HT1080 (cell line): ENCODE results near the gene JPH4. TPM values are rescaled to one million over a fixed set of nuclear protein-coding genes. Genes with fewer than 3 reads are reported as not detected.

Experiments used
- DNase-seq: peaks from one replicate; pipeline ENCODE4 v3.0.0-alpha.2; 2015; ENCODE audit warnings: low read depth
- polyA plus RNA-seq, 2 experiments: library from polyadenylated mRNA; depleted of rRNA; stranded (reverse); fragments of >200 nt; gene quantifications; 2 replicates each; pipeline ENCODE4 v1.2.3, GENCODE V29; 2015
- total RNA-seq: library from RNA; depleted of rRNA; stranded (reverse); fragments of >200 nt; shearing (Covaris generic); gene quantifications from 2 replicates; pipeline ENCODE4 v1.2.3, GENCODE V29; 2014; rRNA removed

Gene JPH4
- total RNA-seq = 32.5 and 36.3 TPM in 2 replicates
- polyA plus RNA-seq (2015; cell fraction: cytosol; rRNA removed) = 44.0 and 49.2 TPM in 2 replicates
- polyA plus RNA-seq (2015; cell fraction: nucleus; rRNA removed) = 74.5 and 79.1 TPM in 2 replicates

GRCh38 chr14:23578560-23579310 is at the start of gene JPH4:
TSS of gene JPH4 (minus strand) at chr14:23578790. CDS start at chr14:23577453, 1,337 bp downstream.
- peak; percentile 82 for DNase-seq

GRCh38 chr14:23627961-23628360 is 49.4 kb upstream of the JPH4 start:
- no peak for DNase-seq

GRCh38 chr14:23626946-23627345 is 48.4 kb upstream of the JPH4 start:
- no peak for DNase-seq

- no peak for DNase-seq
Observed at GRCh38 chr14:23624830-23625404, 46.3 kb upstream of the JPH4 start.

GRCh38 chr14:23623962-23624361 is 45.4 kb upstream of the JPH4 start:
- DNase-seq = no peak

GRCh38 chr14:23622990-23623389 is 44.4 kb upstream of the JPH4 start:
- DNase-seq = no peak

- no peak for DNase-seq
Observed at GRCh38 chr14:23621932-23622730, 43.5 kb upstream of the JPH4 start.

GRCh38 chr14:23621204-23621931 is 42.8 kb upstream of the JPH4 start:
- no peak for DNase-seq

- DNase-seq = no peak
Observed at GRCh38 chr14:23620177-23620702, 41.6 kb upstream of the JPH4 start.

GRCh38 chr14:23618415-23618988 is 39.9 kb upstream of the JPH4 start:
- DNase-seq = no peak

- no peak for DNase-seq
Observed at GRCh38 chr14:23617539-23617938, 38.9 kb upstream of the JPH4 start.

GRCh38 chr14:23615856-23616255 is 37.3 kb upstream of the JPH4 start:
- DNase-seq = no peak

- DNase-seq = no peak
Observed at GRCh38 chr14:23614395-23614828, 35.8 kb upstream of the JPH4 start.

- DNase-seq = no peak
Observed at GRCh38 chr14:23613242-23614070, 34.9 kb upstream of the JPH4 start.

GRCh38 chr14:23612802-23613201 is 34.2 kb upstream of the JPH4 start:
- no peak for DNase-seq

- no peak for DNase-seq
Observed at GRCh38 chr14:23612354-23612732, 33.8 kb upstream of the JPH4 start.

GRCh38 chr14:23610815-23611289 is 32.3 kb upstream of the JPH4 start:
- no peak for DNase-seq

GRCh38 chr14:23610090-23610814 is 31.7 kb upstream of the JPH4 start:
- no peak for DNase-seq
